Transverse colon (tissue), 4 donors: ENCODE data around the gene GNAI1.

ENCODE experiments used
- POLR2A ChIP-seq: fragments of 450-650 bp; IDR thresholded peaks from one replicate; pipeline ENCODE4 v1.6.1; 2016; ENCODE audit warnings: antibody characterized with exemption, mild to moderate bottlenecking, moderate library complexity
- POLR2AphosphoS5 ChIP-seq, 3 donors: sonication (generic); formaldehyde crosslinking; IDR thresholded peaks; one replicate each; pipeline ENCODE4 v1.6.1; 2016; ENCODE audit warnings: antibody characterized with exemption in 3 of 3
- TF ChIP-seq, protein P1 (sequence below), 5 experiments: fragments of 200-600 bp in 3 of 5; fragments of 450-650 bp in 2 of 5; sonication (generic) in 3 of 5; IDR thresholded peaks; 1 replicate in 2 of 5; 2 replicates in 3 of 5; pipeline ENCODE4 v1.5.1; 2016 to 2017; ENCODE audit warnings: antibody characterized with exemption in 5 of 5, inconsistent platforms in 3 of 5, mild to moderate bottlenecking in 2 of 5, moderate library complexity in 1 of 5

- no peak for TF ChIP-seq POLR2A
- TF ChIP-seq, protein P1, sequence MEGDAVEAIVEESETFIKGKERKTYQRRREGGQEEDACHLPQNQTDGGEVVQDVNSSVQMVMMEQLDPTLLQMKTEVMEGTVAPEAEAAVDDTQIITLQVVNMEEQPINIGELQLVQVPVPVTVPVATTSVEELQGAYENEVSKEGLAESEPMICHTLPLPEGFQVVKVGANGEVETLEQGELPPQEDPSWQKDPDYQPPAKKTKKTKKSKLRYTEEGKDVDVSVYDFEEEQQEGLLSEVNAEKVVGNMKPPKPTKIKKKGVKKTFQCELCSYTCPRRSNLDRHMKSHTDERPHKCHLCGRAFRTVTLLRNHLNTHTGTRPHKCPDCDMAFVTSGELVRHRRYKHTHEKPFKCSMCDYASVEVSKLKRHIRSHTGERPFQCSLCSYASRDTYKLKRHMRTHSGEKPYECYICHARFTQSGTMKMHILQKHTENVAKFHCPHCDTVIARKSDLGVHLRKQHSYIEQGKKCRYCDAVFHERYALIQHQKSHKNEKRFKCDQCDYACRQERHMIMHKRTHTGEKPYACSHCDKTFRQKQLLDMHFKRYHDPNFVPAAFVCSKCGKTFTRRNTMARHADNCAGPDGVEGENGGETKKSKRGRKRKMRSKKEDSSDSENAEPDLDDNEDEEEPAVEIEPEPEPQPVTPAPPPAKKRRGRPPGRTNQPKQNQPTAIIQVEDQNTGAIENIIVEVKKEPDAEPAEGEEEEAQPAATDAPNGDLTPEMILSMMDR (IDR thresholded peaks at IDR 0.05) = no peak
- no peak for TF ChIP-seq POLR2AphosphoS5 (IDR thresholded peaks at IDR 0.05)
Measured at GRCh38 chr7:80184693-80185092, 50.1 kb downstream of the GNAI1 start.
